Measurements from ENCODE around the gene ATXN10. TPM values are rescaled to one million over a fixed set of nuclear protein-coding genes. Genes with fewer than 3 reads are reported as not detected.

ATXN10 gene
- total RNA-seq, 1 experiment from 2014 or later: 135 TPM

DNA sequence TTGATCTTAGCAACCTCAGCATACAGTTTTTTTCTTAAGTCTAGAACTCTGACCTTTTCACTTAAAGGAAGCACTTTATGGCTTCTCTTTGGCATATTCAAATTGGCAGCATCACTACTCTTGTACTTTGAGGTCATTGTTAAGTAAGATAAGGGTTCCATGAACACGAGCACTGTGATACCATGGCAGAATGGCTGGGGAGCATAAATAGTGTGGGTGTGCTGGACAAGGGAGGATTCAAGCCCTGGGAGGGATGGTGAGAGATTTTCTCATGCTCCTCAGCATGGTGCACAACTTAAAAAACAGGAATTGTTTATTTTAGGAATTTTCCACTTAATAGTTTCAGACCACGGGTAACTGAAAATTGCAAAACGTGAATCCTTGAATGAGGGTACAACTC is 111.4 kb downstream of the ATXN10 start:
- H2AFZ ChIP-seq (ENCODE audit: low read depth, low read length, poor library complexity, severe bottlenecking): no peak overlapping the region
- H3K4me2 ChIP-seq (ENCODE audit: low read length): no peak overlapping the region
- peaks cover 6% of the 10 kb centered on the region for H3K79me2 ChIP-seq (ENCODE audit: insufficient read depth, low read length)
- H3K9me3 ChIP-seq (ENCODE audit: control insufficient read depth in 1 of 2, insufficient read depth in 1 of 2, low read depth in 1 of 2, low read length in 2 of 2): no peaks in the 10 kb centered on the region
- H3K27ac ChIP-seq (ENCODE audit: low read depth, low read length): no peak overlapping the region
- DNase-seq (ENCODE audit: low read depth, low spot score): no peak
- H3K9ac ChIP-seq (ENCODE audit: low read length): no peak overlapping the region
- H3K4me3 ChIP-seq (replicated peaks in 1 of 2; ENCODE audit: low read depth in 1 of 2, low read length in 2 of 2): no peak overlapping the region
- H3K27me3 ChIP-seq (ENCODE audit: insufficient read depth, low read length): no peaks in the 10 kb centered on the region
- TF ChIP-seq, protein P1, sequence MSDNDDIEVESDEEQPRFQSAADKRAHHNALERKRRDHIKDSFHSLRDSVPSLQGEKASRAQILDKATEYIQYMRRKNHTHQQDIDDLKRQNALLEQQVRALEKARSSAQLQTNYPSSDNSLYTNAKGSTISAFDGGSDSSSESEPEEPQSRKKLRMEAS (IDR thresholded peaks at IDR 0.05): no peak
- TF ChIP-seq POLR2A (IDR thresholded peaks at IDR 0.05; ENCODE audit: borderline replicate concordance, extremely low read depth, insufficient read depth, insufficient read length) (no peak), SP1 (IDR thresholded peaks at IDR 0.05; ENCODE audit: low read depth) (no peak), RAD21 (IDR thresholded peaks at IDR 0.05; ENCODE audit: low read depth) (no peak), REST (IDR thresholded peaks at IDR 0.05; ENCODE audit: low read depth) (no peak)
- BruUV-seq (replicated peaks): no TSS peak
- ChIA-PET RAD21 (ENCODE audit: low non-redundant PET in 1 of 2, low total read pairs in 2 of 2, uncharacterized antibody in 2 of 2, unreplicated experiment in 2 of 2) (no interaction called here), CTCF (no interaction called here), POLR2A (no interaction called here)
- peaks cover 0 to 10% of the 10 kb centered on the region in 2 experiments; a peak in 1 of 4 replicates for H3K4me1 ChIP-seq (ENCODE audit: control insufficient read depth in 1 of 2, insufficient read depth in 2 of 2, low read length in 2 of 2)
- no peaks in the 10 kb centered on the region for H3K36me3 ChIP-seq (ENCODE audit: control insufficient read depth in 1 of 2, insufficient read depth in 2 of 2, low read length in 2 of 2)
- ATAC-seq: no peak
- H4K20me1 ChIP-seq (ENCODE audit: insufficient read depth): no peaks in the 10 kb centered on the region
- intact Hi-C loops (cut with micrococcal nuclease): no loop called here
- H3K9me2 ChIP-seq (ENCODE audit: insufficient read depth): no peaks in the 10 kb centered on the region

GRCh38 chr22:45783690-45784089 is 112.1 kb downstream of the ATXN10 start:
- DNase-seq (ENCODE audit: low read depth, low spot score): no peak
- ATAC-seq: no peak
- intact Hi-C loops (cut with micrococcal nuclease): no loop called here
- Histone ChIP-seq H3K27me3 (ENCODE audit: insufficient read depth, low read length) (no peaks in the 10 kb centered on the region), H2AFZ (ENCODE audit: low read depth, low read length, poor library complexity, severe bottlenecking) (no peak overlapping the region), H3K4me2 (ENCODE audit: low read length) (no peak overlapping the region), H3K9me2 (ENCODE audit: insufficient read depth) (no peaks in the 10 kb centered on the region), H3K36me3 (ENCODE audit: control insufficient read depth in 1 of 2, insufficient read depth in 2 of 2, low read length in 2 of 2) (no peaks in the 10 kb centered on the region), H3K79me2 (ENCODE audit: insufficient read depth, low read length) (peaks cover 6% of the 10 kb centered on the region), H4K20me1 (ENCODE audit: insufficient read depth) (no peaks in the 10 kb centered on the region), H3K9me3 (ENCODE audit: control insufficient read depth in 1 of 2, insufficient read depth in 1 of 2, low read depth in 1 of 2, low read length in 2 of 2) (no peaks in the 10 kb centered on the region), H3K9ac (ENCODE audit: low read length) (no peak overlapping the region), H3K4me3 (replicated peaks in 1 of 2; ENCODE audit: low read depth in 1 of 2, low read length in 2 of 2) (no peak overlapping the region), H3K27ac (ENCODE audit: low read depth, low read length) (no peak overlapping the region), H3K4me1 (ENCODE audit: control insufficient read depth in 1 of 2, insufficient read depth in 2 of 2, low read length in 2 of 2) (peaks cover 0 to 10% of the 10 kb centered on the region in 2 experiments; a peak in 1 of 4 replicates)
- ChIA-PET RAD21 (ENCODE audit: low non-redundant PET in 1 of 2, low total read pairs in 2 of 2, uncharacterized antibody in 2 of 2, unreplicated experiment in 2 of 2) (no interaction called here), POLR2A (no interaction called here), CTCF (no interaction called here)
- BruUV-seq (replicated peaks): no TSS peak
- TF ChIP-seq JUND (IDR thresholded peaks at IDR 0.05) (no peak), SIN3A (IDR thresholded peaks at IDR 0.05; ENCODE audit: low read depth) (no peak), REST (IDR thresholded peaks at IDR 0.05; ENCODE audit: low read depth) (no peak), TCF7L2 (IDR thresholded peaks at IDR 0.05; ENCODE audit: borderline replicate concordance, extremely low read depth, insufficient read depth, insufficient read length) (no peak), EZH2 (IDR thresholded peaks at IDR 0.05) (no peak), ZBTB33 (IDR thresholded peaks at IDR 0.05; ENCODE audit: extremely low read depth, insufficient replicate concordance, low read length) (no peak), RAD21 (IDR thresholded peaks at IDR 0.05; ENCODE audit: low read depth) (no peak)
- TF ChIP-seq, protein P2, sequence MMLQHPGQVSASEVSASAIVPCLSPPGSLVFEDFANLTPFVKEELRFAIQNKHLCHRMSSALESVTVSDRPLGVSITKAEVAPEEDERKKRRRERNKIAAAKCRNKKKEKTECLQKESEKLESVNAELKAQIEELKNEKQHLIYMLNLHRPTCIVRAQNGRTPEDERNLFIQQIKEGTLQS (IDR thresholded peaks at IDR 0.05): no peak
